GM12878 (cell line): ENCODE data around the gene MRPL46. TPM values are rescaled to one million over a fixed set of nuclear protein-coding genes. Genes with fewer than 3 reads are reported as not detected.

ENCODE experiments used
- ATAC-seq: fragments of 200-7000 bp; cut with Tn5 transposase; 3 replicates; pipeline ENCODE4 v1.9.1; 2020; ENCODE audit warnings: mild to moderate bottlenecking, moderate library complexity
- BruUV-seq: library from RNA; stranded (reverse); fragments of 400-500 nt; replicated peaks from 2 replicates; lab custom pipeline; 2021; lab: Mats Ljungman, UMichigan
- CTCF ChIA-PET: fragments of 300-600 bp; sonication (Branson Sonifier 250); formaldehyde crosslinking; extraction: SDS; loops from one replicate; lab custom pipeline; 2021; ENCODE audit warnings: inconsistent platforms; lab: Yijun Ruan, JAX
- POLR2A ChIA-PET: fragments of 350-600 bp; formaldehyde crosslinking; extraction: SDS; loops from one replicate; lab custom pipeline; 2021; ENCODE audit warnings: inconsistent platforms; lab: Charles Lee
- RAD21 ChIA-PET: fragments of 300-600 bp; sonication (Branson Sonifier 250); formaldehyde crosslinking; loops from one replicate; lab custom pipeline; 2023; ENCODE audit warnings: antibody characterized with exemption; ENCODE audit not compliant: unreplicated experiment; lab: Charles Lee
- SMC1A ChIA-PET: fragments of 300-600 bp; sonication (Branson Sonifier 250); formaldehyde crosslinking; loops from one replicate; lab custom pipeline; 2023; ENCODE audit not compliant: unreplicated experiment, uncharacterized antibody; lab: Charles Lee
- DNase-seq: peaks from one replicate; pipeline ENCODE4 v3.0.0-alpha.2; 2011; ENCODE audit warnings: low read depth, low spot score
- FAIRE-seq: peaks from 3 replicates; lab custom pipeline; 2011; peaks lifted over from hg19 to GRCh38; lab: Jason Lieb, UNC
- H2AFZ ChIP-seq: 2 replicates; pipeline ENCODE4 v1.6.0; 2011; ENCODE audit warnings: low read depth, low read length, control low read depth; ENCODE audit not compliant: control insufficient read depth
- H3K27ac ChIP-seq: 2 replicates; pipeline ENCODE4 v1.5.1; 2011; ENCODE audit warnings: control low read depth; ENCODE audit not compliant: control insufficient read depth, insufficient read depth
- H3K27me3 ChIP-seq, 2 experiments: replicated peaks in 1 of 2; 2 replicates each; pipeline versions ENCODE4 v1.6.0 to v1.6.1; 2011; ENCODE audit warnings: low read length in 1 of 2; ENCODE audit not compliant: control insufficient read depth in 2 of 2, insufficient read depth in 2 of 2
- H3K36me3 ChIP-seq, 2 experiments: 2 replicates each; pipeline ENCODE4 v1.5.1; 2011; ENCODE audit warnings: low read length in 1 of 2; ENCODE audit not compliant: control insufficient read depth in 2 of 2, insufficient read depth in 2 of 2
- H3K4me1 ChIP-seq: 2 replicates; pipeline ENCODE4 v1.6.1; 2011; ENCODE audit warnings: mild to moderate bottlenecking, low read length, moderate library complexity, mixed read lengths; ENCODE audit not compliant: control insufficient read depth, insufficient read depth
- H3K4me2 ChIP-seq: 2 replicates; pipeline ENCODE4 v1.6.0; 2011; ENCODE audit warnings: control low read depth; ENCODE audit not compliant: control insufficient read depth, insufficient read depth
- H3K4me3 ChIP-seq: fragments of 200-600 bp; sonication (generic); 2 replicates; pipeline ENCODE4 v1.5.1; 2016
- H3K79me2 ChIP-seq: 2 replicates; pipeline ENCODE4 v1.6.0; 2011; ENCODE audit warnings: low read length; ENCODE audit not compliant: control insufficient read depth, insufficient read depth
- H3K9ac ChIP-seq: 2 replicates; pipeline ENCODE4 v1.8.0; 2011; ENCODE audit warnings: low read length, control low read depth, mixed read lengths; ENCODE audit not compliant: control insufficient read depth, insufficient read depth
- H3K9me3 ChIP-seq: replicated peaks from 3 replicates; pipeline ENCODE4 v1.5.1; 2011; ENCODE audit warnings: mild to moderate bottlenecking, low read length; ENCODE audit not compliant: control insufficient read depth, insufficient read depth
- H4K20me1 ChIP-seq: 2 replicates; pipeline ENCODE4 v1.6.0; 2011; ENCODE audit not compliant: control insufficient read depth, insufficient read depth
- BHLHE40 ChIP-seq, 2 experiments: fragments of 450-650 bp in 1 of 2; IDR thresholded peaks; 2 replicates each; pipeline ENCODE4 v1.6.1; 2011 to 2017; ENCODE audit warnings: low read depth in 2 of 2, borderline replicate concordance in 1 of 2, improper control_type of control experiment in 1 of 2, low read length in 1 of 2, mild to moderate bottlenecking in 1 of 2
- IKZF2 ChIP-seq, 2 experiments: fragments of 450-650 bp; IDR thresholded peaks; 2 replicates each; pipeline ENCODE4 v1.6.1; 2017; ENCODE audit warnings: mild to moderate bottlenecking in 2 of 2, moderate library complexity in 2 of 2
- KDM1A ChIP-seq: fragments of 200-600 bp; sonication (generic); IDR thresholded peaks from 2 replicates; pipeline ENCODE4 v1.6.1; 2016; ENCODE audit warnings: borderline replicate concordance
- NR2C1 ChIP-seq: fragments of 450-650 bp; IDR thresholded peaks from 2 replicates; pipeline ENCODE4 v1.6.1; 2017; ENCODE audit warnings: antibody characterized with exemption, mild to moderate bottlenecking, moderate library complexity
- POLR2A ChIP-seq: IDR thresholded peaks from 2 replicates; pipeline ENCODE4 v1.6.1; 2011; ENCODE audit warnings: low read depth, mild to moderate bottlenecking, low read length
- RAD51 ChIP-seq: fragments of 450-650 bp; IDR thresholded peaks from 2 replicates; pipeline ENCODE4 v1.6.1; 2016; ENCODE audit warnings: moderate library complexity, mild to moderate bottlenecking, inconsistent platforms
- TBL1XR1 ChIP-seq: IDR thresholded peaks from 2 replicates; pipeline ENCODE4 v1.6.1; 2012; ENCODE audit warnings: low read depth, low read length, improper control_type of control experiment
- YBX1 ChIP-seq: fragments of 450-650 bp; IDR thresholded peaks from 2 replicates; pipeline ENCODE4 v1.6.1; 2016; ENCODE audit warnings: antibody characterized with exemption
- YY1 ChIP-seq: IDR thresholded peaks from 2 replicates; pipeline ENCODE4 v1.6.1; 2011; ENCODE audit warnings: low read depth, mild to moderate bottlenecking, low read length
- ZNF207 ChIP-seq: fragments of 450-650 bp; IDR thresholded peaks from 2 replicates; pipeline ENCODE4 v1.6.1; 2014; ENCODE audit warnings: antibody characterized with exemption, mild to moderate bottlenecking, borderline replicate concordance
- ZNF274 ChIP-seq: IDR thresholded peaks from one replicate; pipeline ENCODE4 v1.8.0; 2011; ENCODE audit not compliant: insufficient read length, insufficient read depth
- ZNF384 ChIP-seq: IDR thresholded peaks from 2 replicates; pipeline ENCODE4 v1.6.1; 2012; ENCODE audit warnings: low read depth, mild to moderate bottlenecking, low read length, improper control_type of control experiment, borderline replicate concordance
- WGBS: methylation state at CpG from one replicate; pipeline ENCODE4 v1.1.6; 2016; ENCODE audit warnings: low lambda C conversion rate; ENCODE audit not compliant: insufficient replicate concordance, insufficient coverage; ENCODE audit errors: missing lambda C conversion rate; 5-methylcytosine and 5-hydroxymethylcytosine counted together
- in situ Hi-C: fragments of 300-500 bp; cut with MboI; formaldehyde crosslinking; loops from 9 replicates; pipeline ENCODE4 v1.14.3; 2018; ENCODE audit warnings: mixed read lengths
- intact Hi-C: fragments of 100-400 bp; cut with micrococcal nuclease; formaldehyde crosslinking; loops from one replicate; pipeline ENCODE4 v1.14.2; 2022; ENCODE audit not compliant: unreplicated experiment
- polyA plus RNA-seq, 11 experiments: library from polyadenylated mRNA; depleted of rRNA in 4 of 11; unstranded in 6 of 11; stranded (reverse) in 5 of 11; fragments of >200 nt; fragmentation: Nextera tagmentation in 4 of 11; fragmentation: Illumina TruSeq in 1 of 11; extraction: Ambion mirVana in 4 of 11; extraction: Trizol in 1 of 11; gene quantifications; 1 replicate in 1 of 11; 2 replicates in 10 of 11; pipeline versions ENCODE4 v1.2.1 to v1.2.3, GENCODE V29; 2011 to 2016; ENCODE audit warnings: inconsistent platforms in 2 of 11, missing spikeins in 2 of 11, low read depth in 1 of 11
- total RNA-seq, 4 experiments: library from RNA; depleted of rRNA in 3 of 4; stranded (reverse); fragments of >200 nt in 3 of 4; fragmentation: Illumina TruSeq in 1 of 4; extraction: Trizol in 1 of 4; gene quantifications; 2 replicates each; pipeline versions ENCODE4 v1.2.1 to v1.2.3, GENCODE V29; 2013 to 2021
- TF ChIP-seq, protein P1 (sequence below): fragments of 450-650 bp; formaldehyde crosslinking; IDR thresholded peaks from 2 replicates; pipeline ENCODE4 v1.4.0; 2020; ENCODE audit warnings: mild to moderate bottlenecking, moderate library complexity
- TF ChIP-seq, protein P2 (sequence below): IDR thresholded peaks from 2 replicates; pipeline ENCODE4 v1.6.1; 2012; ENCODE audit warnings: mild to moderate bottlenecking, low read depth, low read length
- TF ChIP-seq, protein P3 (sequence below): fragments of 450-650 bp; IDR thresholded peaks from 2 replicates; pipeline ENCODE4 v1.6.1; 2017; ENCODE audit warnings: borderline replicate concordance
- TF ChIP-seq, protein P4 (sequence below): IDR thresholded peaks from 2 replicates; pipeline ENCODE4 v1.6.1; 2011; ENCODE audit warnings: mild to moderate bottlenecking, low read depth, low read length, moderate library complexity; ENCODE audit not compliant: insufficient replicate concordance

MRPL46 gene
- total and polyA plus RNA-seq, 10 of the 15 experiments (the other 5 are each of a cell fraction or from before 2014, with no cell fraction given) = 37.4 to 96.7 (median 52.9) TPM

DNA sequence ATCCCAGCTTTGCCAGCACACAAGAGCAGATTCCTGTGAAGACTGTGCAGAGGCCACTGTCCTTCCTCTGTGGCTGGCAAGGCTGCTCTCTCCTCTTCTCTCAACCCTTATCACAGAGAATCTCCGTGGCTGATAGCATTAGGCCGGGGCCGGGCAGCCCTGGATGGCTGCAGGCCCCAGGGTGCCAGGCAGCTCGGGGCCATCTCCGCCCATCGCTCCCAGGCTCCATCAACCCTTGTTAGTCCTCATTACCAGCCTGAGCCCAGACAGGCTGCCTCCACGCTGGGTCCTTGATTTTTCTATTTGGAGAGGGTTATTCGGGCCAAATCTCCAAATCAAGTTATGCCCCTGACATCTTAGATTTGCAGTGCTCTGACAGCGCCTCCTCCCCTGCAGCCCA lies 39.1 kb downstream of the MRPL46 start:
- no TSS peak for BruUV-seq
- peaks cover 2 to 8% of the 10 kb centered on the region in 2 experiments; a peak in 2 of 4 replicates for H3K27me3 ChIP-seq
- ChIA-PET CTCF (interaction anchor here (1.1 kb wide), 1 partner anchor 10 kb away, joined by 3 read pairs; no protein-coding TSS in a partner anchor), POLR2A (no interaction called here), RAD21 (no interaction called here), SMC1A (no interaction called here)
- in situ Hi-C loops (no loop called here), intact Hi-C loops (no loop called here)
- H3K79me2 ChIP-seq = no peaks in the 10 kb centered on the region
- no peak for FAIRE-seq
- no peak for ATAC-seq
- no peak overlapping the region for H3K4me3 ChIP-seq
- no peaks in the 10 kb centered on the region for H4K20me1 ChIP-seq
- H3K9ac ChIP-seq = no peak overlapping the region
- no peaks in the 10 kb centered on the region for H3K36me3 ChIP-seq
- DNase-seq = no peak
- H3K9me3 ChIP-seq = no peaks in the 10 kb centered on the region
- WGBS = 8% methylated on average over 9 of the region's 9 CpGs
- H3K4me1 ChIP-seq = no peaks in the 10 kb centered on the region
- H3K4me2 ChIP-seq = no peak overlapping the region
- H2AFZ ChIP-seq = no peak overlapping the region
- H3K27ac ChIP-seq = no peak overlapping the region
- TF ChIP-seq ZNF274 = no peak
- TF ChIP-seq TBL1XR1 = no peak
- no peak for TF ChIP-seq ZNF384
- no peak for TF ChIP-seq KDM1A
- TF ChIP-seq IKZF2 (IDR thresholded peaks at IDR 0.05) = no peak
- TF ChIP-seq, protein P1, sequence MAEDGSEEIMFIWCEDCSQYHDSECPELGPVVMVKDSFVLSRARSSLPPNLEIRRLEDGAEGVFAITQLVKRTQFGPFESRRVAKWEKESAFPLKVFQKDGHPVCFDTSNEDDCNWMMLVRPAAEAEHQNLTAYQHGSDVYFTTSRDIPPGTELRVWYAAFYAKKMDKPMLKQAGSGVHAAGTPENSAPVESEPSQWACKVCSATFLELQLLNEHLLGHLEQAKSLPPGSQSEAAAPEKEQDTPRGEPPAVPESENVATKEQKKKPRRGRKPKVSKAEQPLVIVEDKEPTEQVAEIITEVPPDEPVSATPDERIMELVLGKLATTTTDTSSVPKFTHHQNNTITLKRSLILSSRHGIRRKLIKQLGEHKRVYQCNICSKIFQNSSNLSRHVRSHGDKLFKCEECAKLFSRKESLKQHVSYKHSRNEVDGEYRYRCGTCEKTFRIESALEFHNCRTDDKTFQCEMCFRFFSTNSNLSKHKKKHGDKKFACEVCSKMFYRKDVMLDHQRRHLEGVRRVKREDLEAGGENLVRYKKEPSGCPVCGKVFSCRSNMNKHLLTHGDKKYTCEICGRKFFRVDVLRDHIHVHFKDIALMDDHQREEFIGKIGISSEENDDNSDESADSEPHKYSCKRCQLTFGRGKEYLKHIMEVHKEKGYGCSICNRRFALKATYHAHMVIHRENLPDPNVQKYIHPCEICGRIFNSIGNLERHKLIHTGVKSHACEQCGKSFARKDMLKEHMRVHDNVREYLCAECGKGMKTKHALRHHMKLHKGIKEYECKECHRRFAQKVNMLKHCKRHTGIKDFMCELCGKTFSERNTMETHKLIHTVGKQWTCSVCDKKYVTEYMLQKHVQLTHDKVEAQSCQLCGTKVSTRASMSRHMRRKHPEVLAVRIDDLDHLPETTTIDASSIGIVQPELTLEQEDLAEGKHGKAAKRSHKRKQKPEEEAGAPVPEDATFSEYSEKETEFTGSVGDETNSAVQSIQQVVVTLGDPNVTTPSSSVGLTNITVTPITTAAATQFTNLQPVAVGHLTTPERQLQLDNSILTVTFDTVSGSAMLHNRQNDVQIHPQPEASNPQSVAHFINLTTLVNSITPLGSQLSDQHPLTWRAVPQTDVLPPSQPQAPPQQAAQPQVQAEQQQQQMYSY (CRISPR knock-in tag) = no peak
- TF ChIP-seq, protein P2, sequence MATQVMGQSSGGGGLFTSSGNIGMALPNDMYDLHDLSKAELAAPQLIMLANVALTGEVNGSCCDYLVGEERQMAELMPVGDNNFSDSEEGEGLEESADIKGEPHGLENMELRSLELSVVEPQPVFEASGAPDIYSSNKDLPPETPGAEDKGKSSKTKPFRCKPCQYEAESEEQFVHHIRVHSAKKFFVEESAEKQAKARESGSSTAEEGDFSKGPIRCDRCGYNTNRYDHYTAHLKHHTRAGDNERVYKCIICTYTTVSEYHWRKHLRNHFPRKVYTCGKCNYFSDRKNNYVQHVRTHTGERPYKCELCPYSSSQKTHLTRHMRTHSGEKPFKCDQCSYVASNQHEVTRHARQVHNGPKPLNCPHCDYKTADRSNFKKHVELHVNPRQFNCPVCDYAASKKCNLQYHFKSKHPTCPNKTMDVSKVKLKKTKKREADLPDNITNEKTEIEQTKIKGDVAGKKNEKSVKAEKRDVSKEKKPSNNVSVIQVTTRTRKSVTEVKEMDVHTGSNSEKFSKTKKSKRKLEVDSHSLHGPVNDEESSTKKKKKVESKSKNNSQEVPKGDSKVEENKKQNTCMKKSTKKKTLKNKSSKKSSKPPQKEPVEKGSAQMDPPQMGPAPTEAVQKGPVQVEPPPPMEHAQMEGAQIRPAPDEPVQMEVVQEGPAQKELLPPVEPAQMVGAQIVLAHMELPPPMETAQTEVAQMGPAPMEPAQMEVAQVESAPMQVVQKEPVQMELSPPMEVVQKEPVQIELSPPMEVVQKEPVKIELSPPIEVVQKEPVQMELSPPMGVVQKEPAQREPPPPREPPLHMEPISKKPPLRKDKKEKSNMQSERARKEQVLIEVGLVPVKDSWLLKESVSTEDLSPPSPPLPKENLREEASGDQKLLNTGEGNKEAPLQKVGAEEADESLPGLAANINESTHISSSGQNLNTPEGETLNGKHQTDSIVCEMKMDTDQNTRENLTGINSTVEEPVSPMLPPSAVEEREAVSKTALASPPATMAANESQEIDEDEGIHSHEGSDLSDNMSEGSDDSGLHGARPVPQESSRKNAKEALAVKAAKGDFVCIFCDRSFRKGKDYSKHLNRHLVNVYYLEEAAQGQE = no peak
- no peak for TF ChIP-seq RAD51
- TF ChIP-seq YY1 = no peak
- TF ChIP-seq YBX1 = no peak
- TF ChIP-seq POLR2A = no peak
- TF ChIP-seq, protein P3, sequence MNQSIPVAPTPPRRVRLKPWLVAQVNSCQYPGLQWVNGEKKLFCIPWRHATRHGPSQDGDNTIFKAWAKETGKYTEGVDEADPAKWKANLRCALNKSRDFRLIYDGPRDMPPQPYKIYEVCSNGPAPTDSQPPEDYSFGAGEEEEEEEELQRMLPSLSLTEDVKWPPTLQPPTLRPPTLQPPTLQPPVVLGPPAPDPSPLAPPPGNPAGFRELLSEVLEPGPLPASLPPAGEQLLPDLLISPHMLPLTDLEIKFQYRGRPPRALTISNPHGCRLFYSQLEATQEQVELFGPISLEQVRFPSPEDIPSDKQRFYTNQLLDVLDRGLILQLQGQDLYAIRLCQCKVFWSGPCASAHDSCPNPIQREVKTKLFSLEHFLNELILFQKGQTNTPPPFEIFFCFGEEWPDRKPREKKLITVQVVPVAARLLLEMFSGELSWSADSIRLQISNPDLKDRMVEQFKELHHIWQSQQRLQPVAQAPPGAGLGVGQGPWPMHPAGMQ = no peak
- no peak for TF ChIP-seq NR2C1
- no peak for TF ChIP-seq ZNF207
- TF ChIP-seq, protein P4, sequence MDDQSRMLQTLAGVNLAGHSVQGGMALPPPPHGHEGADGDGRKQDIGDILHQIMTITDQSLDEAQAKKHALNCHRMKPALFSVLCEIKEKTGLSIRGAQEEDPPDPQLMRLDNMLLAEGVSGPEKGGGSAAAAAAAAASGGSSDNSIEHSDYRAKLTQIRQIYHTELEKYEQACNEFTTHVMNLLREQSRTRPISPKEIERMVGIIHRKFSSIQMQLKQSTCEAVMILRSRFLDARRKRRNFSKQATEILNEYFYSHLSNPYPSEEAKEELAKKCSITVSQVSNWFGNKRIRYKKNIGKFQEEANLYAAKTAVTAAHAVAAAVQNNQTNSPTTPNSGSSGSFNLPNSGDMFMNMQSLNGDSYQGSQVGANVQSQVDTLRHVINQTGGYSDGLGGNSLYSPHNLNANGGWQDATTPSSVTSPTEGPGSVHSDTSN = no peak
- TF ChIP-seq BHLHE40 (IDR thresholded peaks at IDR 0.05; ENCODE audit: borderline replicate concordance in 1 of 2, low read depth in 2 of 2, low read length in 1 of 2) = no peak
